ENCODE results near the gene GLS.

GLS gene

DNA sequence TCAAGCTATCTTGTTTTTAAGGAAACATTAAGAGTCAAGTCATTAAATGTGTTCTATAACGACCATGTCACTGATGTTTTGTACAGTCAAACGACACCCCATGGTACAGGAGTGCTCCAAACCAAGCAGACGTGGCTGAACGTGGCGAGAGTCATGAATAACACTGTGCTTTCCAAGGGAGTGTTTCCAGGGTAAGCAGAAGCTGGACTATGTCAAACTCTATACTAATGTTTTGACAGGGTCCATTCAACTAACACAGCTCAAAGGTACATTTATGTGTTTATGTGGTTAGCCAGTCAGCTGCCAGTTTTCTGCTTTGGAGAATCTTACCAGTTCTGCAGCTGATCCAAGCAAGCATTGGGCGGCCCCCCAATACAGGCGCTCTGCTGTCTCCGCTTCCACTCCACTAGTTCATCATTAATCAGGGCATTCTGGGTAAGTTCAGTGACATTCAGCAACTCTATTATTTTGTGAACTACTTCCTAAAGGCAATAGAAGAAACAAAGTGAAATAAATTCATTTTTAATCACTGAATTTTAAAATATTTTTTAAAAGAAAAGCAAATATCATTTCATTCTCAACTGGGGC lies 117.0 kb downstream of the GLS start:
- no peak for DNase-seq

DNA sequence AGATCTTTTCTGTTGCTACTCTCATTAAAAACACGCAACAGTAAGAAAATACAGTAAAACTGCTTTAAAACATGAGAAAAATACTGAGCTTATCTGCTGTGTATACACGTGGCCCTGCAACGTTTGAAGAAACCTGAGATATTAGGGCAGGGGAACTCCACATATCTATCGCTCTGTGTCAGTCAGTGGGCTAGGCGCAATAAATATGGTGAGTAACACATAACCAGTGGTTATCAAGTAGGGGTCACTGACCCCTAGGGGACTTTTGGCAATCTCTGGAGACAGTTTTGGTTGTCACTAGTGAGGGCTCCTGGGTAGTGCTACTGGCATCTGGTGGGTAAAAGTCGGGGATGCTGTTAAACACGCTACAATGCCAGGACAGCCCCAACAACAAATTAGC lies 118.4 kb downstream of the GLS start:
- no peak for DNase-seq

DNA sequence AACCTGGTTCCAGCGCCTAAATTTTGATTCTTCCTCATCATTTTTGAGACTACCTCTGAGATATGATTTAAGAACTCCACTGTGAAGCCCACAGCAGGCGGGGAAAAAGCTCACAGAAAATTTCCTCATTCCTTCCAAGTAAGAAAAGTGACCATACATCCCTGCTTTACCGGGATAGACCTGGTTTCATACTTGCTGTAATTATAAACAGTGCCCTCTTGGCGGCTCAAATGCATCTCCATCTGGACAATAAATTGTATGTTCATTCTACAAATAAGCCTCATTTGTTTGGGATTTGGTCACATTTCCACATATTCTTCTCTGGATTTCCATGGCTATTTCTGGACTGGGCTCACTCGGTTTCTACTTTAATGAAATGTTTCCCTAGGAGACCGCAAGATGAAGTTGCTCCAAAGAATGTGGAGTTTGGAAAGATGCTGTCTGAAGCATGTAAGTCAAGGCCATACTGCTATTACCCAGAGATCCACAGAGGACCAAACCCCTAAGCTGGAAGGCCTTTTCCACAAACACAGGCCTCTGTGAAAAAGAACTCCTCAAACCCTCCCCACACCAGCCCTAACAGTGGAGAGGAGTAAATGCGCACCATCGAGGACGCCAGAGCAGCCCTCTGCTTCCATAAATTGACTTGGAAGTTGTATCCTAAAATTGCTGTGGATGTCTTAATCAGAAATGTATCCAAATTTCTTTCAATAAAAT lies 119.5 kb downstream of the GLS start:
- DNase-seq, result no peak

- DNase-seq, result no peak
Measured at GRCh38 chr2:191001032-191001431, 120.4 kb downstream of the GLS start.

GRCh38 chr2:191001624-191002023 lies 121.0 kb downstream of the GLS start:
- DNase-seq, result no peak

GRCh38 chr2:191003405-191004309 lies 123.0 kb downstream of the GLS start:
- DNase-seq, result no peak

- DNase-seq, result no peak
Measured at GRCh38 chr2:191006297-191006696, 125.7 kb downstream of the GLS start.

- DNase-seq, result no peak
Measured at GRCh38 chr2:191006997-191007783, 126.6 kb downstream of the GLS start.

GRCh38 chr2:191008286-191008685 lies 127.7 kb downstream of the GLS start:
- DNase-seq, result no peak

DNA sequence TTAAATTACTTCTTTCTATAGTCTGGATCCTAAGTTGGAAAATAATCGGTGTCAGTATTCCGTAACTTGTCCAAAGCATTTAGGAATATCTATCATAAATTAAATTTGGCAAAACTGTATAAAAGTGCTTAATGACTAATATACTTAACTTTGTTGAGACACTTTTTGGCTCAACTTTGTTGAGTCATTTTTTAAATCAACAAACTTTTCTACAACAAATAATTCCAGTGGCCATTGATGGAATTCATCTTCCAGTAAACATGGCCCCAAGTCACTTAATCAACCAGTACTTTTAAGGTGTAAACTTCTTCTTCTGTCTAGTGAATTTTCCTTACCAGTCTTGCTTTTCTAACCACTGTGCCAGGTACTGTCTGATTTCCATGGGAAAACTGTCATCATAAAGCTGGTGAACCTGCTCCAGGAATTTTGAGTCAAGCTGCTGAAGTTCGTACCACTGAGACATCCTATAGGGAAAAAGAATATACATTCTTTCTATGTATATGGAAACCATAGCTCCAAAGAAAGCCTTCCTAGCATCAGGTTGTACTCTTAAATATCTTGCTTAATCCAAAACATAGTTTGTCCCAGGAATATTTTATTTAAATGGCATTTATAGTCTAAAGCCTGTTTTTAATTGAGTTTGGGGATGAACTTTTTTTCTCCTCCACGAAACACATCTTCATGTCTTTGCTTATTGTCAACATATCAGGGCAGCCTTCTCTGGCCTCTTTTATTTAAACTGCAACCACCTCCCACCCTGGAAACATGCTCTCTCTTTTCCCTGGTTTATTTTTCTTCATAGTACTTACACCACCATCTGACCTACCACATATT lies 129.1 kb downstream of the GLS start:
- no peak for DNase-seq

DNA sequence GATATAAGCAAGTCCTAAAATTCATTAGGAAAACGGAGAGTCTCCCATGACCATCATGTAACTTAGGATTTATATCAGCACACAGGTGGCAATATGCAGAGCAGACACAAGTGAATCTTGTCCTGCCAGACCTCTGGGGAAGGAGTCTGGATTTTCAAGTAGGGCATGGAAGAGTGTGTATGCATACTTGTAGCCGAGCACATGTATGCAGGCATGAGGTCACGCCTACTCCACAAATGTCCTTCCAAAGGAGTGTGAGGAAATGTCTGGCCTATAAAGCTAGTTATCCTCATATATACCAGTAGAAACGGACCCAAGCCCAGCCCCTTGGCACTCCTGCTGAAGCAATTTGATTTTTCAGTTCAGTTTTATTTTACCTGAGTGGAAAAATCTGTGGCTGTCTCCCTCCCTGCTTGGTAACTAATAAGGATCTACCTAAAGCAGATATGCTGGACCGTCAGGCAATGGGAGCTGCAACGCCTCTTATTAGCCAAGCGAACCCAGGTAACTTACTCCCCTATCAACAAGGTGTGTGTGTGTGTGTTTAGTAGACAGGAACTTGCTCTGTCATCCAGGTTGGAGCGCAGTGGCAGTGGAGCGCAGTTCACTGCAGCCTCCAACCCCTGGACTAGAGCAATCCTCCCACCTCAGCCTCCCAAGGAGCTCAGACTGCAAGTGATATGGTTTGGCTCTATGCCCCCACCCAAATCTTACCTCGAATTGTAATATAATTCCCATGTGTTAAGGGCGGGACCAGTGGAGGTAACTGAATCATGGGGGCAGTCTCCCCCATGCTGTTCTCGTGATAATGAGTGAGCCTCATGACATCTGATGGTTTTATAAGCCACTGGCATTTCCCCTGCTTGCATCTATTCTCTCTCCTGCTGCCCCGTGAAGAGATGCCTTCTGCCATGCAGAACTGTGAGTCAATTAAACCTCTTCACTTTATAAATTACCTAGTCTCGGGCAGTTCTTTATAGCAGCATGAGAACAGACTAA lies 130.6 kb downstream of the GLS start:
- no peak for DNase-seq

DNA sequence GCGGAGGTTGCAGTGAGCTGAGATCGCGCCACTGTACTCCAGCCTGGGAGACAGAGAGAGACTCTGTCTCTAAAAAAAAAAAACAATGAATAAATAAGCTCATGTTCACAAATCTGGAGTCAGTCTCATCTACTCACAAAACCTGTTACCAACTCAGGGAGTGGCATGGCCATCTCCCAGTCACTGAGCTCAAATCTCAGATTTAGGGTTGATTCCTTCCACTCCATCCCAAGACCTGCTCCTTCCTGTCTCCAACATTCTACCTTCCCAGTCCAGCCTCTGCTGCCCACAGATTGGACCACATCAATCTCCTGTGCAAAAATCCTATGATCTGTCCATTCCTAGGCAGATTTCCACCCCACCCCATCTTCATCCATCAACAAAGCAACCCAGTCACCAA lies 131.7 kb downstream of the GLS start:
- DNase-seq, result no peak

- DNase-seq, result no peak
Measured at GRCh38 chr2:191012845-191013681, 132.4 kb downstream of the GLS start.

DNA sequence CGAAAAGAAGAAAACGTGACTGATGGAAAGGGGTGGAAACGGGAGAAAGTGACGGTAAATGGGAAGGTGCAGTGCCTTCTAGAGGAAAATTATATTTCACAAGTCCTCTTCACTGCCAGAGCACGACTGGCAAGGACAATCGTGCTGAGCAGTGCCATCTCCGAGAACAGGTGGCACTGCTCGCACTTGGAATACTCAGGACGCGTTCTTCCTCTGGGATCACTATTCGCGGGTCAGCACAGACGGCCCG lies 133.0 kb downstream of the GLS start:
- no peak for DNase-seq

GRCh38 chr2:191013932-191014652 lies 133.5 kb downstream of the GLS start, which contains the start of gene STAT1:
TSS of gene STAT1 (minus strand) at chr2:191014171. CDS start at chr2:191010003, 4,168 bp downstream.
- DNase-seq, result peak; percentile 94

DNA sequence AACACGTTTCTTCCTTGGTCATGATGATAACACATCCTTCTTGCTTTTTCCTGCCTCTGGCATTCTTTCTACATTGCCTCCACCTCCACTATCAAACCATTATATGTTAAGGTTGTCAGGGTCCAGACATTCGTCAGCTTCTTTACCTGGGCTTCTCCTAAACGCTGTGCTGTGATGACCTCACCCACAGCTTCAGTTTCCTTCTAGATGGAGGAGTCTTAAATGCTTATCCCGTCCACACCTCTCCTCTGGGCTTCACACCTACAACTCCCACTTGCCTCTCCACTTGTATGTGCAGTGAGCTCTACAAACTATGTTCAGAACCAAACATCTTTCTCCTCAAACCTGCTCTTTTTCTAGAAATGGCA lies 134.0 kb downstream of the GLS start:
- no peak for DNase-seq
